Measurements from ENCODE around the gene ZNF862. TPM values are rescaled to one million over a fixed set of nuclear protein-coding genes. Genes with fewer than 3 reads are reported as not detected.

The ZNF862 gene
- total RNA-seq, 1 donor from 2014 or later = 27.4 TPM

GRCh38 chr7:149845257-149845980, 7.2 kb downstream of the ZNF862 start:
- Mint-ChIP-seq H3K36me3 (peaks cover 7% of the 10 kb centered on the region), H3K27me3 (ENCODE audit: low read depth) (peaks cover 4% of the 10 kb centered on the region), H3K27ac (no peak overlapping the region), H3K4me1 (peaks cover 4% of the 10 kb centered on the region), H3K9me3 (no peaks in the 10 kb centered on the region), H3K4me3 (no peak overlapping the region)
- DNase-seq (ENCODE audit: low spot score in 2 of 2, unreplicated experiment in 2 of 2) = no peak
- TF ChIP-seq, protein P1, sequence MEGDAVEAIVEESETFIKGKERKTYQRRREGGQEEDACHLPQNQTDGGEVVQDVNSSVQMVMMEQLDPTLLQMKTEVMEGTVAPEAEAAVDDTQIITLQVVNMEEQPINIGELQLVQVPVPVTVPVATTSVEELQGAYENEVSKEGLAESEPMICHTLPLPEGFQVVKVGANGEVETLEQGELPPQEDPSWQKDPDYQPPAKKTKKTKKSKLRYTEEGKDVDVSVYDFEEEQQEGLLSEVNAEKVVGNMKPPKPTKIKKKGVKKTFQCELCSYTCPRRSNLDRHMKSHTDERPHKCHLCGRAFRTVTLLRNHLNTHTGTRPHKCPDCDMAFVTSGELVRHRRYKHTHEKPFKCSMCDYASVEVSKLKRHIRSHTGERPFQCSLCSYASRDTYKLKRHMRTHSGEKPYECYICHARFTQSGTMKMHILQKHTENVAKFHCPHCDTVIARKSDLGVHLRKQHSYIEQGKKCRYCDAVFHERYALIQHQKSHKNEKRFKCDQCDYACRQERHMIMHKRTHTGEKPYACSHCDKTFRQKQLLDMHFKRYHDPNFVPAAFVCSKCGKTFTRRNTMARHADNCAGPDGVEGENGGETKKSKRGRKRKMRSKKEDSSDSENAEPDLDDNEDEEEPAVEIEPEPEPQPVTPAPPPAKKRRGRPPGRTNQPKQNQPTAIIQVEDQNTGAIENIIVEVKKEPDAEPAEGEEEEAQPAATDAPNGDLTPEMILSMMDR (IDR thresholded peaks at IDR 0.05; ENCODE audit: unreplicated experiment) = no peak

DNA sequence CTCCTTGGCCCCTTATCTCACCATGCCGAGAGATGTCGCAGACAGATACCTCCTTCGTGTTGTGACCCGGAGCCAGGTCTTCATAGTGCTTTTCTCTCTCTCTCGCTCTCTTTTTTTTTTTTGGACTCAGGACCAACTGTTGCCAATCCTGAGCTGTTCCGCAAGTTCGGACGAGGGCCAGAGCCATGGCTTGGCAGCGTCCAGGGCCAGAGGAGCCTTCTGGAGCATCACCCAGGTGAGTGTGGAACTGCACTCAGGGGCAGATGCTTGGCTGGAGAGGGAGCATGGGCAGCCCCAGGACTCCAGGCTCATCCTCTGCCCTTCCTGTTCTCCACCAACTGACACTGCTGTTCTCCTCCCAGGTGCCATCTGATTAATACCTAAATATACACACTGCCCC, 7.8 kb downstream of the ZNF862 start:
- TF ChIP-seq, protein P1 (IDR thresholded peaks at IDR 0.05; ENCODE audit: unreplicated experiment) = no peak
- Mint-ChIP-seq H3K4me1 (peaks cover 3% of the 10 kb centered on the region), H3K9me3 (no peaks in the 10 kb centered on the region), H3K27ac (no peak overlapping the region), H3K4me3 (no peak overlapping the region), H3K36me3 (peaks cover 9% of the 10 kb centered on the region), H3K27me3 (ENCODE audit: low read depth) (peaks cover 4% of the 10 kb centered on the region)
- DNase-seq (ENCODE audit: low spot score in 2 of 2, unreplicated experiment in 2 of 2) = no peak

DNA sequence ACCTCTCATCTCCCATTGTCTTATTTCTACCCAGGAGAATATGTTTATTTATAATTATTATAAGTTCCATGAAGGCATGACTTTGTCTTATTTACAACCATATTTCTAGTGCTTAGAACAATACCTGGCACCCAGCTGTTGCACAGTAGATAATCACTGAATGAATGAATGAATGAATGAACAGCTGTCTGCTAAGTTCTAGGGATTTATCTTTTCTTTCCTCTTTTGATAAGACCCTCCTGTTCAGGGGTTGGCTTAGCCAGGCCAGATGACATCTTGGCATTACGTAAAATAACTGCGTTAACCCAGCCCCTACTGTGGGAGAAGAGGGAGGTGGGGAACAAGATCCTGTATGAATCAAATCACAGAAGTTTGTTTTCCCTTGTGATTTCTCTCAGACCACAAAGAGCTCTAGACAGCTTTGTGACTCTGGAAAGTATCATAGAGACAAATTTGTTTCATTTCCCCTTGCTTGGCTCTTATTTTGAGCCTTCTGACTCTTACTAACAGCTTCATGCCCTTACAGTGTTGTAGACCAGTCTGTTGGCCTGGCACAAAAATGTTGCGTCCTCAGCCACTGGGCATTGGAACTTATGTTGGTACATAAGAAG, 8.4 kb downstream of the ZNF862 start:
- Mint-ChIP-seq H3K36me3 (peaks cover 9% of the 10 kb centered on the region), H3K27me3 (ENCODE audit: low read depth) (peaks cover 4% of the 10 kb centered on the region), H3K27ac (no peak overlapping the region), H3K4me3 (no peak overlapping the region), H3K9me3 (no peaks in the 10 kb centered on the region), H3K4me1 (peaks cover 3% of the 10 kb centered on the region)
- DNase-seq (ENCODE audit: low spot score in 2 of 2, unreplicated experiment in 2 of 2) = no peak
- TF ChIP-seq, protein P1 (IDR thresholded peaks at IDR 0.05; ENCODE audit: unreplicated experiment) = no peak

- Mint-ChIP-seq H3K36me3 (peaks cover 12% of the 10 kb centered on the region), H3K27ac (no peak overlapping the region), H3K4me3 (no peak overlapping the region), H3K9me3 (no peaks in the 10 kb centered on the region), H3K27me3 (ENCODE audit: low read depth) (no peaks in the 10 kb centered on the region), H3K4me1 (peaks cover 3% of the 10 kb centered on the region)
- TF ChIP-seq, protein P1 (IDR thresholded peaks at IDR 0.05; ENCODE audit: unreplicated experiment) = no peak
- DNase-seq (ENCODE audit: low spot score in 2 of 2, unreplicated experiment in 2 of 2) = no peak
Measured at GRCh38 chr7:149849174-149849573, 11.0 kb downstream of the ZNF862 start.

GRCh38 chr7:149850007-149850594, 11.9 kb downstream of the ZNF862 start:
- DNase-seq (ENCODE audit: low spot score in 2 of 2, unreplicated experiment in 2 of 2) = no peak
- peaks cover 12% of the 10 kb centered on the region for H3K36me3 Mint-ChIP-seq
- no peak overlapping the region for H3K4me3 Mint-ChIP-seq
- TF ChIP-seq, protein P1 (IDR thresholded peaks at IDR 0.05; ENCODE audit: unreplicated experiment) = no peak
- no peaks in the 10 kb centered on the region for H3K9me3 Mint-ChIP-seq
- H3K27me3 Mint-ChIP-seq (ENCODE audit: low read depth) = no peaks in the 10 kb centered on the region
- H3K4me1 Mint-ChIP-seq = peaks cover 13% of the 10 kb centered on the region
- no peak overlapping the region for H3K27ac Mint-ChIP-seq
